ENCODE measurements around the gene HOXD10. TPM values are rescaled to one million over a fixed set of nuclear protein-coding genes. Genes with fewer than 3 reads are reported as not detected.

HOXD10 gene
- total RNA-seq, 2 experiments from 2014 or later, result not detected

DNA sequence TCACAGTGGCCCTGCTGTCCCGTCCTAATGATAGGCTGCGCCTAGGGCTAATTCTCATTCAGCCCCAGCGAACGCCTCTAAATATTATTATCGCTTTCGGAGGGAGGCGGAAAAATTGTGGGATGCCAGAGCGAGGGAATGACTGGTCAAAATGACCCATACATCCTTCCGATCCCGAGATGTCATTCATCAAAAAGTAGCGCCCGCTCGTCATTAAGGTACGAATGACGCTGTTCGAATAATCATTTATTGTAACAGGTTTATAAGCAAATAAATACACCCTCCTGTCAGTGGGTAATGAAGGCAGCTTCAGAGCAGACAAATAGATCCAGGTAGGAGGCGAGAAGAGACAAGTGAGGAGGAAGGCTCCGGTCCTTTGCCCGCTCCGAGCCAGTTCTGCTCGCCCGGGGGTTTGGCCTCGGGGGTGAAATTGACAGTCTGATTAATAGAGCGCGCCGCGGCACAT is 32.7 kb upstream of the HOXD10 start, which contains the start of gene EVX2:
Gene EVX2 (minus strand): TSS at position 167 of the 466 bp plus-strand sequence. CDS start 186 bp downstream, outside the sequence.
- CTCF ChIA-PET, result no interaction called here
- Histone ChIP-seq H3K9me3 (ENCODE audit: control insufficient read depth in 1 of 2, insufficient read depth in 1 of 2, low read length in 2 of 2) (peaks cover 59 to 92% of the 10 kb centered on the region in 2 experiments), H3K4me1 (ENCODE audit: insufficient read depth, low read length) (peaks cover 48% of the 10 kb centered on the region), H3K4me3 (ENCODE audit: low read length) (no peak within 1 kb of the TSS), H3K27me3 (ENCODE audit: control insufficient read depth in 1 of 2, insufficient read depth in 2 of 2, low read length in 2 of 2) (peaks cover 93 to 96% of the 10 kb centered on the region in 2 experiments), H3K36me3 (ENCODE audit: insufficient read depth, low read length) (no peaks in the 10 kb centered on the region), H3K27ac (ENCODE audit: low read depth in 1 of 2, low read length in 2 of 2) (no peak within 1 kb of the TSS)
- intact Hi-C loops (cut with DNase I, micrococcal nuclease), result loop anchor here (5.0 to 10.0 kb wide), 3 partner anchors 33 to 1749 kb away; partner anchors contain the start of genes HOXD10 (in 1 of the 2) and SP9 (in 1 of the 2)
- TF ChIP-seq, protein P1, sequence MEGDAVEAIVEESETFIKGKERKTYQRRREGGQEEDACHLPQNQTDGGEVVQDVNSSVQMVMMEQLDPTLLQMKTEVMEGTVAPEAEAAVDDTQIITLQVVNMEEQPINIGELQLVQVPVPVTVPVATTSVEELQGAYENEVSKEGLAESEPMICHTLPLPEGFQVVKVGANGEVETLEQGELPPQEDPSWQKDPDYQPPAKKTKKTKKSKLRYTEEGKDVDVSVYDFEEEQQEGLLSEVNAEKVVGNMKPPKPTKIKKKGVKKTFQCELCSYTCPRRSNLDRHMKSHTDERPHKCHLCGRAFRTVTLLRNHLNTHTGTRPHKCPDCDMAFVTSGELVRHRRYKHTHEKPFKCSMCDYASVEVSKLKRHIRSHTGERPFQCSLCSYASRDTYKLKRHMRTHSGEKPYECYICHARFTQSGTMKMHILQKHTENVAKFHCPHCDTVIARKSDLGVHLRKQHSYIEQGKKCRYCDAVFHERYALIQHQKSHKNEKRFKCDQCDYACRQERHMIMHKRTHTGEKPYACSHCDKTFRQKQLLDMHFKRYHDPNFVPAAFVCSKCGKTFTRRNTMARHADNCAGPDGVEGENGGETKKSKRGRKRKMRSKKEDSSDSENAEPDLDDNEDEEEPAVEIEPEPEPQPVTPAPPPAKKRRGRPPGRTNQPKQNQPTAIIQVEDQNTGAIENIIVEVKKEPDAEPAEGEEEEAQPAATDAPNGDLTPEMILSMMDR (IDR thresholded peaks at IDR 0.05), result no peak
- no peak for ATAC-seq (ENCODE audit: poor library complexity)
- peaks cover 57% of the 10 kb centered on the region for H3K36me3 Mint-ChIP-seq (ENCODE audit: low read depth)
- H3K27ac Mint-ChIP-seq, result peak within 1 kb of the TSS; percentile 81
- peak within 1 kb of the TSS; percentile 76 for H3K4me3 Mint-ChIP-seq
- H3K4me1 Mint-ChIP-seq (ENCODE audit: low read depth), result peaks cover 41% of the 10 kb centered on the region
- peaks cover 12% of the 10 kb centered on the region for H3K9me3 Mint-ChIP-seq
- POLR2A ChIA-PET, result interaction anchor here (0.7 to 2.0 kb wide), 2 partner anchors 11 to 1746 kb away, joined by 3 to 5 read pairs; no protein-coding TSS in a partner anchor
- H3K27me3 Mint-ChIP-seq, result peaks cover 89% of the 10 kb centered on the region
- peak in 1 of 14 experiments; percentile 29 for DNase-seq

GRCh38 chr2:176084611-176085119 is 31.9 kb upstream of the HOXD10 start:
- DNase-seq, result no peak
- POLR2A ChIA-PET, result interaction anchor here (0.7 to 1.4 kb wide), 2 partner anchors 12 to 1747 kb away, joined by 3 to 4 read pairs; no protein-coding TSS in a partner anchor
- H3K27ac Mint-ChIP-seq, result peak overlapping the region; percentile 81

GRCh38 chr2:176085120-176085788 is 31.3 kb upstream of the HOXD10 start:
- ChIA-PET CTCF (no interaction called here), POLR2A (interaction anchor here (1.4 kb wide), 1 partner anchor 11 kb away, joined by 4 read pairs; no protein-coding TSS in a partner anchor)
- Mint-ChIP-seq H3K4me3 (peak overlapping the region; percentile 51), H3K27me3 (peaks cover 94% of the 10 kb centered on the region), H3K4me1 (ENCODE audit: low read depth) (peaks cover 35% of the 10 kb centered on the region), H3K9me3 (peaks cover 10% of the 10 kb centered on the region), H3K36me3 (ENCODE audit: low read depth) (peaks cover 51% of the 10 kb centered on the region), H3K27ac (peak overlapping the region; percentile 81)
- Histone ChIP-seq H3K36me3 (ENCODE audit: insufficient read depth, low read length) (no peaks in the 10 kb centered on the region), H3K4me3 (ENCODE audit: low read length) (no peak overlapping the region), H3K9me3 (ENCODE audit: control insufficient read depth in 1 of 2, insufficient read depth in 1 of 2, low read length in 2 of 2) (peaks cover 52 to 79% of the 10 kb centered on the region in 2 experiments), H3K27me3 (ENCODE audit: control insufficient read depth in 1 of 2, insufficient read depth in 2 of 2, low read length in 2 of 2) (peaks cover 97 to 99% of the 10 kb centered on the region in 2 experiments), H3K4me1 (ENCODE audit: insufficient read depth, low read length) (peaks cover 38% of the 10 kb centered on the region), H3K27ac (ENCODE audit: low read depth in 1 of 2, low read length in 2 of 2) (no peak overlapping the region)
- TF ChIP-seq, protein P1 (IDR thresholded peaks at IDR 0.05), result no peak
- DNase-seq, result peak in 1 of 14 experiments; percentile 30
- ATAC-seq (ENCODE audit: poor library complexity), result no peak
- intact Hi-C loops (cut with DNase I, micrococcal nuclease), result loop anchor here in 1 of 2 experiments (5.0 to 10.0 kb wide), 2 partner anchors 47 to 1750 kb away; partner anchors contain the start of gene SP9

More at GRCh38 chr2:176084611-176085119, 31.9 kb upstream of the HOXD10 start:
- no peak overlapping the region for H3K4me3 ChIP-seq (ENCODE audit: low read length)
- Mint-ChIP-seq H3K4me1 (ENCODE audit: low read depth) (peaks cover 35% of the 10 kb centered on the region), H3K27me3 (peaks cover 89% of the 10 kb centered on the region), H3K4me3 (peak overlapping the region; percentile 48), H3K9me3 (peaks cover 10% of the 10 kb centered on the region), H3K36me3 (ENCODE audit: low read depth) (peaks cover 51% of the 10 kb centered on the region)
- H3K9me3 ChIP-seq (ENCODE audit: control insufficient read depth in 1 of 2, insufficient read depth in 1 of 2, low read length in 2 of 2), result peaks cover 52 to 84% of the 10 kb centered on the region in 2 experiments
- CTCF ChIA-PET, result no interaction called here
- intact Hi-C loops (cut with DNase I, micrococcal nuclease), result loop anchor here (5.0 to 10.0 kb wide), 4 partner anchors 33 to 1750 kb away; partner anchors contain the start of genes HOXD10 (in 1 of the 2) and SP9 (in 1 of the 2)
- TF ChIP-seq, protein P1 (IDR thresholded peaks at IDR 0.05), result no peak
- no peak for ATAC-seq (ENCODE audit: poor library complexity)
- H3K36me3 ChIP-seq (ENCODE audit: insufficient read depth, low read length), result no peaks in the 10 kb centered on the region
- H3K4me1 ChIP-seq (ENCODE audit: insufficient read depth, low read length), result peaks cover 42% of the 10 kb centered on the region
- H3K27me3 ChIP-seq (ENCODE audit: control insufficient read depth in 1 of 2, insufficient read depth in 2 of 2, low read length in 2 of 2), result peaks cover 93 to 96% of the 10 kb centered on the region in 2 experiments
- H3K27ac ChIP-seq (ENCODE audit: low read depth in 1 of 2, low read length in 2 of 2), result no peak overlapping the region
